ENCODE measurements around the gene DCN.

DNA sequence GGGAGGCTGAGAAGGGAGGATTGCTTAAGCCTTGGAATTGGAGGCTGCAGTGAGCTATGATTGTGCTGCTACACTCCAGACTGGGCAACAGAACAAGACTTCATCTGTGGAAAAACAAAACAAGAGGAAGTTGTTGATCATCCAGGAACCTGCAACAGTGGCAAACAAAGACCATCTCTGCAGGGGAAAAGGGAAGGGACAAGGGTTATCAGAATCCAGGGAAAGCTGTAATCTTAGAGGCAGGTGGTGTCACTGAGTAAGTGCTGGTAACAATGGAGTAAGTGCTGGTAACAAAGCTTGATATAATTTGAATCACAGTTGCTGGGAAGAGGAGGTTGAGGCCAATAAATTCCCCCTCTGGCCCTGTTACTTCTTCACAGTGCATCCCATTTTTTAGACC is 27.5 kb upstream of the DCN start:
- no peak for TF ChIP-seq POLR2AphosphoS5 (IDR thresholded peaks at IDR 0.05; ENCODE audit: low read depth, low read length)
- TF ChIP-seq, protein P1, sequence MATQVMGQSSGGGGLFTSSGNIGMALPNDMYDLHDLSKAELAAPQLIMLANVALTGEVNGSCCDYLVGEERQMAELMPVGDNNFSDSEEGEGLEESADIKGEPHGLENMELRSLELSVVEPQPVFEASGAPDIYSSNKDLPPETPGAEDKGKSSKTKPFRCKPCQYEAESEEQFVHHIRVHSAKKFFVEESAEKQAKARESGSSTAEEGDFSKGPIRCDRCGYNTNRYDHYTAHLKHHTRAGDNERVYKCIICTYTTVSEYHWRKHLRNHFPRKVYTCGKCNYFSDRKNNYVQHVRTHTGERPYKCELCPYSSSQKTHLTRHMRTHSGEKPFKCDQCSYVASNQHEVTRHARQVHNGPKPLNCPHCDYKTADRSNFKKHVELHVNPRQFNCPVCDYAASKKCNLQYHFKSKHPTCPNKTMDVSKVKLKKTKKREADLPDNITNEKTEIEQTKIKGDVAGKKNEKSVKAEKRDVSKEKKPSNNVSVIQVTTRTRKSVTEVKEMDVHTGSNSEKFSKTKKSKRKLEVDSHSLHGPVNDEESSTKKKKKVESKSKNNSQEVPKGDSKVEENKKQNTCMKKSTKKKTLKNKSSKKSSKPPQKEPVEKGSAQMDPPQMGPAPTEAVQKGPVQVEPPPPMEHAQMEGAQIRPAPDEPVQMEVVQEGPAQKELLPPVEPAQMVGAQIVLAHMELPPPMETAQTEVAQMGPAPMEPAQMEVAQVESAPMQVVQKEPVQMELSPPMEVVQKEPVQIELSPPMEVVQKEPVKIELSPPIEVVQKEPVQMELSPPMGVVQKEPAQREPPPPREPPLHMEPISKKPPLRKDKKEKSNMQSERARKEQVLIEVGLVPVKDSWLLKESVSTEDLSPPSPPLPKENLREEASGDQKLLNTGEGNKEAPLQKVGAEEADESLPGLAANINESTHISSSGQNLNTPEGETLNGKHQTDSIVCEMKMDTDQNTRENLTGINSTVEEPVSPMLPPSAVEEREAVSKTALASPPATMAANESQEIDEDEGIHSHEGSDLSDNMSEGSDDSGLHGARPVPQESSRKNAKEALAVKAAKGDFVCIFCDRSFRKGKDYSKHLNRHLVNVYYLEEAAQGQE (IDR thresholded peaks at IDR 0.05; ENCODE audit: insufficient read depth in 1 of 2, low read depth in 2 of 2, low read length in 2 of 2) = no peak
